ENCODE measurements around the gene CFAP97D2. TPM values are rescaled to one million over a fixed set of nuclear protein-coding genes. Genes with fewer than 3 reads are reported as not detected.

Gene CFAP97D2
- not detected in 2 replicates for total RNA-seq (ENCODE audit: low replicate concordance)
- long read RNA-seq, result 0 reads

- Mint-ChIP-seq H3K27me3 (peaks cover 6% of the 10 kb centered on the region), H3K9me3 (no peaks in the 10 kb centered on the region), H3K36me3 (no peaks in the 10 kb centered on the region), H3K4me3 (no peak within 1 kb of the TSS), H3K4me1 (ENCODE audit: unreplicated experiment) (no peaks in the 10 kb centered on the region), H3K27ac (no peak within 1 kb of the TSS)
- no peak for TF ChIP-seq CTCF (conservative IDR thresholded peaks at IDR 0.05)
- no peak for DNase-seq (ENCODE audit: extremely low spot score, unreplicated experiment)
These were observed at the start of gene CFAP97D2 for GRCh38 chr13:114179087-114179658. TSS of gene CFAP97D2 (plus strand) at chr13:114179257. CDS start at chr13:114179331, 74 bp downstream.

- DNase-seq (ENCODE audit: extremely low spot score, unreplicated experiment), result no peak
- peaks cover 26% of the 10 kb centered on the region for H3K27me3 Mint-ChIP-seq
- TF ChIP-seq CTCF (conservative IDR thresholded peaks at IDR 0.05), result no peak
- no peaks in the 10 kb centered on the region for H3K36me3 Mint-ChIP-seq
- no peak overlapping the region for H3K27ac Mint-ChIP-seq
- no peaks in the 10 kb centered on the region for H3K9me3 Mint-ChIP-seq
- peaks cover 48% of the 10 kb centered on the region for H3K4me1 Mint-ChIP-seq (ENCODE audit: unreplicated experiment)
- peak overlapping the region; percentile 77 for H3K4me3 Mint-ChIP-seq
These were observed 49.4 kb upstream of the CFAP97D2 start for GRCh38 chr13:114129649-114130062.

- Mint-ChIP-seq H3K36me3 (no peaks in the 10 kb centered on the region), H3K27ac (no peak overlapping the region), H3K27me3 (peaks cover 26% of the 10 kb centered on the region), H3K4me3 (no peak overlapping the region), H3K9me3 (no peaks in the 10 kb centered on the region), H3K4me1 (ENCODE audit: unreplicated experiment) (peaks cover 48% of the 10 kb centered on the region)
- DNase-seq (ENCODE audit: extremely low spot score, unreplicated experiment), result no peak
- TF ChIP-seq CTCF (conservative IDR thresholded peaks at IDR 0.05), result no peak
These were observed 48.8 kb upstream of the CFAP97D2 start for GRCh38 chr13:114130131-114130836.

GRCh38 chr13:114130837-114131582, 48.0 kb upstream of the CFAP97D2 start:
- Mint-ChIP-seq H3K27me3 (peaks cover 26% of the 10 kb centered on the region), H3K36me3 (no peaks in the 10 kb centered on the region), H3K27ac (peak overlapping the region; percentile 55), H3K9me3 (no peaks in the 10 kb centered on the region), H3K4me1 (ENCODE audit: unreplicated experiment) (peaks cover 48% of the 10 kb centered on the region), H3K4me3 (peak overlapping the region; percentile 94)
- TF ChIP-seq CTCF (conservative IDR thresholded peaks at IDR 0.05), result no peak
- DNase-seq (ENCODE audit: extremely low spot score, unreplicated experiment), result no peak

- peaks cover 26% of the 10 kb centered on the region for H3K27me3 Mint-ChIP-seq
- H3K4me3 Mint-ChIP-seq, result peak overlapping the region; percentile 94
- H3K4me1 Mint-ChIP-seq (ENCODE audit: unreplicated experiment), result peaks cover 44% of the 10 kb centered on the region
- DNase-seq (ENCODE audit: extremely low spot score, unreplicated experiment), result no peak
- H3K27ac Mint-ChIP-seq, result peak overlapping the region; percentile 55
- H3K36me3 Mint-ChIP-seq, result no peaks in the 10 kb centered on the region
- H3K9me3 Mint-ChIP-seq, result no peaks in the 10 kb centered on the region
- no peak for TF ChIP-seq CTCF (conservative IDR thresholded peaks at IDR 0.05)
These were observed 47.3 kb upstream of the CFAP97D2 start for GRCh38 chr13:114131583-114132418.

Data from type B pancreatic cell (in vitro differentiated cells).